H9 (cell line): ENCODE results near the gene WNT9A. TPM values are rescaled to one million over a fixed set of nuclear protein-coding genes. Genes with fewer than 3 reads are reported as not detected.

Experiments used
- DNase-seq: peaks from one replicate; pipeline ENCODE4 v3.0.0-alpha.2; 2017
- H2AFZ ChIP-seq: one replicate; pipeline ENCODE4 v1.6.1; 2013; ENCODE audit warnings: mild to moderate bottlenecking, low read length, control low read depth, moderate library complexity
- H2AK5ac ChIP-seq: 2 replicates; pipeline ENCODE4 v1.6.1; 2013; ENCODE audit warnings: low read length, control low read depth, mixed read lengths; ENCODE audit not compliant: insufficient read length
- H2BK120ac ChIP-seq: one replicate; pipeline ENCODE4 v1.6.1; 2013; ENCODE audit warnings: low read depth, mild to moderate bottlenecking, low read length, control low read depth, inconsistent platforms; ENCODE audit not compliant: poor library complexity, severe bottlenecking
- H2BK12ac ChIP-seq: 2 replicates; pipeline ENCODE4 v1.6.1; 2013; ENCODE audit warnings: low read length, control low read depth, mixed read lengths, low read depth; ENCODE audit not compliant: insufficient read length
- H2BK15ac ChIP-seq: 2 replicates; pipeline ENCODE4 v1.6.1; 2013; ENCODE audit warnings: low read depth, low read length, control low read depth
- H2BK20ac ChIP-seq: one replicate; pipeline ENCODE4 v1.6.1; 2013; ENCODE audit warnings: low read depth, mild to moderate bottlenecking, low read length, control low read depth, inconsistent platforms; ENCODE audit not compliant: poor library complexity, severe bottlenecking
- H2BK5ac ChIP-seq: 2 replicates; pipeline ENCODE4 v1.6.1; 2013; ENCODE audit warnings: low read length, control low read depth, mixed read lengths; ENCODE audit not compliant: insufficient read length
- H3K14ac ChIP-seq: 2 replicates; pipeline ENCODE4 v1.6.1; 2013; ENCODE audit warnings: low read length, control low read depth; ENCODE audit not compliant: insufficient read depth
- H3K18ac ChIP-seq: 2 replicates; pipeline ENCODE4 v1.6.1; 2013; ENCODE audit warnings: low read depth, mild to moderate bottlenecking, mixed read lengths, low read length, control low read depth; ENCODE audit not compliant: insufficient read length
- H3K23ac ChIP-seq: 2 replicates; pipeline ENCODE4 v1.6.1; 2013; ENCODE audit warnings: low read length, control low read depth, mixed read lengths, low read depth; ENCODE audit not compliant: insufficient read length
- H3K23me2 ChIP-seq: 2 replicates; pipeline ENCODE4 v1.6.1; 2013; ENCODE audit warnings: low read depth, mild to moderate bottlenecking, mixed read lengths, low read length, control low read depth; ENCODE audit not compliant: insufficient read length, poor library complexity, severe bottlenecking
- H3K27ac ChIP-seq: 2 replicates; pipeline ENCODE4 v1.5.1; 2013; ENCODE audit warnings: low read length, control low read depth, mixed read lengths, low read depth; ENCODE audit not compliant: insufficient read length
- H3K27me3 ChIP-seq: 2 replicates; pipeline ENCODE4 v1.6.1; 2013; ENCODE audit warnings: low read length, control low read depth, inconsistent platforms; ENCODE audit not compliant: insufficient read depth
- H3K4ac ChIP-seq: 2 replicates; pipeline ENCODE4 v1.6.1; 2013; ENCODE audit warnings: low read depth, mild to moderate bottlenecking, control low read depth, inconsistent platforms, low read length, moderate library complexity
- H3K4me1 ChIP-seq: 2 replicates; pipeline ENCODE4 v1.6.1; 2013; ENCODE audit warnings: low read length, control low read depth, inconsistent platforms; ENCODE audit not compliant: insufficient read depth
- H3K4me2 ChIP-seq: 2 replicates; pipeline ENCODE4 v1.6.1; 2013; ENCODE audit warnings: low read length, control low read depth, mixed read lengths; ENCODE audit not compliant: insufficient read length, insufficient read depth
- H3K56ac ChIP-seq: 2 replicates; pipeline ENCODE4 v1.6.1; 2013; ENCODE audit warnings: low read depth, mild to moderate bottlenecking, mixed read lengths, low read length, control low read depth; ENCODE audit not compliant: insufficient read length
- H3K79me1 ChIP-seq: 2 replicates; pipeline ENCODE4 v1.6.1; 2013; ENCODE audit warnings: low read depth, mild to moderate bottlenecking, moderate library complexity, low read length, control low read depth, inconsistent platforms; ENCODE audit not compliant: insufficient read depth, poor library complexity, severe bottlenecking
- H3K79me2 ChIP-seq: 2 replicates; pipeline ENCODE4 v1.6.1; 2013; ENCODE audit warnings: low read length, control low read depth, inconsistent platforms; ENCODE audit not compliant: insufficient read depth
- H3K9ac ChIP-seq: 2 replicates; pipeline ENCODE4 v1.6.1; 2013; ENCODE audit warnings: low read length, control low read depth, mixed read lengths; ENCODE audit not compliant: insufficient read length; ENCODE audit errors: extremely low read depth
- H3K9me3 ChIP-seq: one replicate; pipeline ENCODE4 v1.6.1; 2013; ENCODE audit warnings: low read depth, low read length, inconsistent platforms; ENCODE audit not compliant: control insufficient read depth
- H3T11ph ChIP-seq: one replicate; pipeline ENCODE4 v1.6.1; 2013; ENCODE audit warnings: mild to moderate bottlenecking, low read length, control low read depth, inconsistent platforms
- H4K20me1 ChIP-seq: one replicate; pipeline ENCODE4 v1.6.1; 2013; ENCODE audit not compliant: control insufficient read depth, insufficient read length, insufficient read depth
- H4K5ac ChIP-seq: 2 replicates; pipeline ENCODE4 v1.6.1; 2013; ENCODE audit warnings: low read depth, mild to moderate bottlenecking, mixed read lengths, low read length, control low read depth; ENCODE audit not compliant: insufficient read length
- H4K8ac ChIP-seq: replicated peaks from 2 replicates; pipeline ENCODE4 v1.6.1; 2013; ENCODE audit warnings: low read length, control low read depth, mixed read lengths, low read depth; ENCODE audit not compliant: insufficient read length
- H4K91ac ChIP-seq: 2 replicates; pipeline ENCODE4 v1.6.1; 2013; ENCODE audit warnings: low read depth, mild to moderate bottlenecking, moderate library complexity, mixed read lengths, low read length, control low read depth; ENCODE audit not compliant: insufficient read length
- H3K27ac Mint-ChIP-seq, 3 experiments: 2 replicates in 2 of 3; 3 replicates in 1 of 3; pipeline ENCODE4 v1.8.0; 2020 to 2021; ENCODE audit warnings: mixed read lengths in 3 of 3, mild to moderate bottlenecking in 1 of 3, moderate library complexity in 1 of 3
- H3K27me3 Mint-ChIP-seq: 2 replicates; pipeline ENCODE4 v1.8.0; 2021; ENCODE audit warnings: low read depth, mild to moderate bottlenecking, moderate library complexity, mixed read lengths
- H3K36me3 Mint-ChIP-seq, 3 experiments: 2 replicates in 2 of 3; 3 replicates in 1 of 3; pipeline ENCODE4 v1.8.0; 2020 to 2021; ENCODE audit warnings: low read depth in 3 of 3, mixed read lengths in 3 of 3; ENCODE audit not compliant: insufficient read depth in 1 of 3
- H3K4me1 Mint-ChIP-seq, 2 experiments: 2 replicates each; pipeline ENCODE4 v1.8.0; 2020; ENCODE audit warnings: mixed read lengths in 2 of 2
- H3K4me3 Mint-ChIP-seq, 2 experiments: 2 replicates in 1 of 2; 3 replicates in 1 of 2; pipeline ENCODE4 v1.8.0; 2020 to 2021; ENCODE audit warnings: mild to moderate bottlenecking in 2 of 2, mixed read lengths in 2 of 2, moderate library complexity in 1 of 2
- H3K9me3 Mint-ChIP-seq, 2 experiments: 2 replicates in 1 of 2; 3 replicates in 1 of 2; pipeline ENCODE4 v1.8.0; 2020; ENCODE audit warnings: mild to moderate bottlenecking in 2 of 2, mixed read lengths in 2 of 2, moderate library complexity in 1 of 2
- CTCF ChIP-seq: fragments of 200-600 bp; sonication (generic); conservative IDR thresholded peaks from 3 replicates; pipeline ENCODE4 v1.8.0; 2021; ENCODE audit warnings: antibody characterized with exemption, mild to moderate bottlenecking
- whole genome bisulfite sequencing: extraction: QIAGEN DNeasy Blood & Tissue Kit; methylation state at CpG from one replicate; pipeline ENCODE4 v1.1.7; 2013; ENCODE audit warnings: missing lambda C conversion rate, low lambda C conversion rate, mixed read lengths; ENCODE audit not compliant: insufficient read length; ENCODE audit errors: extremely low coverage; 5-methylcytosine and 5-hydroxymethylcytosine counted together
- total RNA-seq: library from RNA; stranded (reverse); gene quantifications from 2 replicates; pipeline ENCODE4 v1.2.1, GENCODE V29; 2021

WNT9A gene
- total RNA-seq, 1 experiment from 2014 or later, result 0.77 TPM

GRCh38 chr1:227940791-227941241, 6.9 kb downstream of the WNT9A start:
- Mint-ChIP-seq H3K4me3 (no peak overlapping the region), H3K9me3 (no peaks in the 10 kb centered on the region), H3K27me3 (no peaks in the 10 kb centered on the region), H3K36me3 (peaks cover 0 to 5% (median 3%) of the 10 kb centered on the region in 3 experiments; a peak in 2 of 7 replicates), H3K27ac (no peak overlapping the region; a peak in 1 of 7 replicates), H3K4me1 (peaks cover 4 to 5% of the 10 kb centered on the region in 2 experiments; a peak in 3 of 4 replicates)
- TF ChIP-seq CTCF, result no peak
- no peak overlapping the region for H2BK20ac ChIP-seq
- H3K27me3 ChIP-seq, result no peaks in the 10 kb centered on the region
- no peaks in the 10 kb centered on the region for H4K20me1 ChIP-seq
- no peak overlapping the region for H3K4me2 ChIP-seq
- H2BK5ac ChIP-seq, result no peak overlapping the region
- H3K9me3 ChIP-seq, result no peaks in the 10 kb centered on the region
- no peak overlapping the region for H3T11ph ChIP-seq
- H3K18ac ChIP-seq, result no peak overlapping the region
- no peak overlapping the region for H2BK12ac ChIP-seq
- no peak overlapping the region for H2AFZ ChIP-seq
- H3K4ac ChIP-seq, result no peak overlapping the region
- H3K9ac ChIP-seq, result no peak overlapping the region
- H3K27ac ChIP-seq, result no peak overlapping the region
- no peak overlapping the region for H4K8ac ChIP-seq
- no peak overlapping the region for H3K56ac ChIP-seq
- H2BK15ac ChIP-seq, result no peak overlapping the region
- no peak overlapping the region for H2BK120ac ChIP-seq
- no peak overlapping the region for H3K14ac ChIP-seq
- no peak overlapping the region for H4K91ac ChIP-seq
- no peak overlapping the region for H3K23ac ChIP-seq
- no peaks in the 10 kb centered on the region for H3K79me1 ChIP-seq
- no peak overlapping the region for H4K5ac ChIP-seq
- DNase-seq, result no peak
- H3K4me1 ChIP-seq, result no peaks in the 10 kb centered on the region
- no peaks in the 10 kb centered on the region for H3K23me2 ChIP-seq
- whole genome bisulfite sequencing, result no CpG with 5 or more reads among the region's 17 CpGs
- H3K79me2 ChIP-seq, result no peaks in the 10 kb centered on the region
- H2AK5ac ChIP-seq, result no peak overlapping the region
